Fibroblast of mammary gland (primary cell): Measurements from ENCODE around the gene SHMT2.

ENCODE experiments used
- DNase-seq: peaks from one replicate; pipeline ENCODE4 v3.0.0-alpha.2; 2010; ENCODE audit warnings: low read depth
- H3K4me3 ChIP-seq: 2 replicates; pipeline ENCODE4 v1.5.1; 2011; ENCODE audit warnings: low read depth, mild to moderate bottlenecking, low read length, moderate library complexity; ENCODE audit not compliant: control insufficient read depth
- TF ChIP-seq, protein P1 (sequence below): conservative IDR thresholded peaks from 2 replicates; pipeline ENCODE4 v1.5.1; 2011; ENCODE audit warnings: low read depth, low read length, inconsistent platforms; ENCODE audit not compliant: control insufficient read depth, insufficient read depth

SHMT2 gene

DNA sequence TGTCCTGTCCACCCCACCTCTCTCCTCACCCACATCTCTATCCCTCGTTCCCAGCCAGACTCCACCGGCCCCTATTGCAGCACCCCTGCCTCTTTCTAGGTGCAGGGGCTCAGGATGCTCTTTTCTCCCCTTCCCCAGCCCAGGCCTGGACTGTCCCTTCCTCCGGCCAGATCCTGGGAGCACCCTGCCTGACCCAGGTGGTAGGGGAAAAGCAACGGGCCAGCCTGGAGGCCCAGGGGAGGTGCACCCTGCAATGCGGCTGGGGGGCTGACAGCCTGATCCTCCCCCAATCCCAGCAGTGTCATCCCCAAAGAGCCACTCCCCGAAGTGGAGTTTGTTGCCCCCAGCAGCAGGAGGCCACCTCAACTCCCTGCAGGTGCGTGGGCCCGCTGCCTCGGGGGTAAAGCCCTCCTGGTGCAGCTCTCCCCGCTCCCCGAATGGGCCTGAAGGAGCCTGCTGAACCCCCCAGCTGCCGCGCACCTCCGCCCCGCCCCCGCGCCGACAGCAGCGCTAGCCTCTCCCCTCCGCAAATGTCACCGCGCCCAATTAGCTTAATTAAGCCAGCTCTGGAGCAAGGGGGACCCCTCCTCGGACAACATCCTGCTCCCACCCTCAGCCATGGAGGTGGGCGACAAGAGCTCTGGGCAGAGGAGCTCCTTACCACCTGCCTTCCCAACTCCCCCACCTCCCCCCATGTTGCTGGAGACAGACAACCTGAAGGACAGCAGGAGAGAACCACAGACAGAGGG, 8.2 kb upstream of the SHMT2 start:
- TF ChIP-seq, protein P1, sequence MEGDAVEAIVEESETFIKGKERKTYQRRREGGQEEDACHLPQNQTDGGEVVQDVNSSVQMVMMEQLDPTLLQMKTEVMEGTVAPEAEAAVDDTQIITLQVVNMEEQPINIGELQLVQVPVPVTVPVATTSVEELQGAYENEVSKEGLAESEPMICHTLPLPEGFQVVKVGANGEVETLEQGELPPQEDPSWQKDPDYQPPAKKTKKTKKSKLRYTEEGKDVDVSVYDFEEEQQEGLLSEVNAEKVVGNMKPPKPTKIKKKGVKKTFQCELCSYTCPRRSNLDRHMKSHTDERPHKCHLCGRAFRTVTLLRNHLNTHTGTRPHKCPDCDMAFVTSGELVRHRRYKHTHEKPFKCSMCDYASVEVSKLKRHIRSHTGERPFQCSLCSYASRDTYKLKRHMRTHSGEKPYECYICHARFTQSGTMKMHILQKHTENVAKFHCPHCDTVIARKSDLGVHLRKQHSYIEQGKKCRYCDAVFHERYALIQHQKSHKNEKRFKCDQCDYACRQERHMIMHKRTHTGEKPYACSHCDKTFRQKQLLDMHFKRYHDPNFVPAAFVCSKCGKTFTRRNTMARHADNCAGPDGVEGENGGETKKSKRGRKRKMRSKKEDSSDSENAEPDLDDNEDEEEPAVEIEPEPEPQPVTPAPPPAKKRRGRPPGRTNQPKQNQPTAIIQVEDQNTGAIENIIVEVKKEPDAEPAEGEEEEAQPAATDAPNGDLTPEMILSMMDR, result no peak
- DNase-seq, result no peak
- no peak overlapping the region for H3K4me3 ChIP-seq

DNA sequence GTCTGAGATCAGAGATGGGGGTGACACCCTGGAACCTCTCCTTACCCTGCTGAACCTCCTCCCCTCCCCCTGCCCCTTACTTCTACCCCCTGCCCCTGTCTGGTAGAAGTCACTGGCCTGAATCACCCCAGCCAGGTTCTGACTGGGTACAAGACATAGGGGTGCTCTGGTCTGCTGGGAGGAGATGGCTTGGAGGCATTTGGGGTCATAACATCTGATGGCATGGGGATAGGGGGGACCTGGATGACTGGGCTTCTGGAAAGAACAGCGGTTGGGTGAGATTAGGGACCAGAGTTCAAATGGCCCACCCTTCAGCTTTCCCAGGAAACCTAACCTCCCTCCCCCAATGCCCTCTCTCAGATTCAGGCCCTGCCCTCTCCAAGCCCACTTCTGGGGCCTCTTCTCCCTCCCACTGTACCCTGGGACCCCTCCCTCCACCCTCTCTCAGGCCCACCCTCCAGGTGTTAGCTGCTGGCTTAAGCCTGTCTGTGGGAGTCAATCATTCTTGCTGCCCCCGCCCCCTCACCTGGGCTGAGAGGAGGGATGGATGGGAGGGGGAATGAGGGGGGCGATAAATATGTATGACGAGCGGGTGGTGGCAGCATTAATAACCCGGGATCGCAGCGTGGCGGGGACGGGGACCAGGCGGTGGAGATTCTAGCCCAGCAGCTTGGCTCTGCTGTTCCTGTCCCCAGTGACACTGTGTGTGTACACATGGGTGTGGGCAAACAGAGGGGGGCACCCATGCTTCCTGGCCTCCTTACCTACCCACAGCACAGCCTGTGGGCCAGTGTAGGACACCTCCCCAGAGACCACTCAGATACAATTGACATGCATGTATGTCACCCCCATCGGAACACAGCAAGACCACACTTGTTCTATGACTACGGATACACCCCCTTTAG, 7.0 kb upstream of the SHMT2 start:
- DNase-seq, result no peak
- no peak overlapping the region for H3K4me3 ChIP-seq
- TF ChIP-seq, protein P1, result no peak

DNA sequence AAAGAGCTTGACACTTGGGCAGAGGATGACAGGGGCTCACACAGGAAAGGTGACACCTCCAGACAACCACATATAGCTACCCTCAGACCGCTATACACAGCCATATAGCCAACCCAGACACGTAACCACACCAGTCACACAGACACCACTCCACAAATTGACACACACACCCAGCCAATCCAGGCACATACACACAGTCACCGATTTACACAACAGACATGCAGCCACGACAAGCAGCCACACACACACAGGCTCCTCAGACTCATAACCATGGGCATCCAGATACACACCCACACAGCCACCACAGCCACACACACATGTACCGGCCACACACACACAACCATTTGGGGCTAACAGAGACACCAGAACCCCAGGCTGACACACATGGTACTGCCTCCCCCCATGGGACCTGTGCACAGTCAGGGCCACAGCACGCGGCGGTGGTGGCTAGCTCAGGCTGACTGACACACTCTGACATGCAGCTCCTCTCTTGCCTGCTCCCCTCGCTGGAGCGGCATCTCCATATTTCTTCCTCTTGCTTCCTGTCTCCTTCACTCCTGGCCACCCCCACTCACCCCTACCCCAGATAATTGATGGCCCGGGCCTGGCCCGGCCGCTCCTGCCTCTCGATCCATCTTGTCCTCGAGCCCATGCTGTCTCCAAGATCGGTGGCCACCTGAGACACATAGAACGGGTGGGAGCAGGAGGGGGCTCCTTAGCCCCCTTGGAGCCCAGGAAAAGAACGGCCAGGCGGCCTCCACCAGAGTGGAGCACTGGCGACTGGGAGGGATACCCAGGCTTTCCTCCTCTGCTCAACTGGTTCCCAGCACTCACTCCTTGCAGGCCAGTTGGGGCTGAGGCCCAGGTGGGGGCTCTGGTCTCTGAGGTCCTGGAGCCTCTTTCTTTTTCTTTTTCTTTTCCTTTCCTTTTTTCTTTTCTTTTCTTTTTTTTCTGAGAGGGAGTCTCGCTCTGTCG, 6.0 kb upstream of the SHMT2 start:
- no peak for DNase-seq
- TF ChIP-seq, protein P1, result no peak

DNA sequence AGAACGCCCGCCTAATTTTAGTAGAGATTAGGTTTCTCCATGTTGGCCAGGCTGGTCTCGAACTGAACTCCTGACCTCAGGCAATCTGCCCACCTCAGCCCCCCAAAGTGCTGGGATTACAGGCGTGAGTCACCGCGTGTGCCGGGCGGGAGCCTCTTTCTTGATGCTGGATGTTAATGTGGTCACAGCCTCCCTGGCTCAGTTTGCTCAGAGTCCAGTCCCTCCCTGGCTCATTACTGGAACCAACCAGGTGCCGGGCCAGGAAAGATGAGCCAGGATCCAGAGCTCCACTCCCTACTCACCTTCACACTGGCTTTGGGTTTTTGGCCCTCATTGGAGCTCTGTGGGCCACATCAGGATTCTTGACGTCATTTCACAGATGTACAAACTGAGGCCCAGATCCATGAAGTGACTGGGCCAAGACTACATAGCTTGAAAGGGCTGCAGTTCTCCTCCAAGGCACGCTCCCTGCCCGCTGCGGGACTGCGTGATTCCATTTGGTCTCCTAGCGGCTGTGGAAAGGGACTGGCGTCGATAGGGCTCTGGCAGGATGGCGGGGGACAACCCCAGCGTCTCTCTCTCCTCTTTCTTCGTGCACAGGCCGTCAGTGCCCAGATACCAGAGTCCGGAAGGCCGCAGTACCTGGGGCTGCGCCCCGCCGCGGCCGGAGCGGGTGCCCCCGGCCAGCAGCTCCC, 5.1 kb upstream of the SHMT2 start:
- no peak overlapping the region for H3K4me3 ChIP-seq
- no peak for DNase-seq
- TF ChIP-seq, protein P1, result no peak

More for the DNA sequence above, 6.0 kb upstream of the SHMT2 start:
- H3K4me3 ChIP-seq, result no peak overlapping the region

DNA sequence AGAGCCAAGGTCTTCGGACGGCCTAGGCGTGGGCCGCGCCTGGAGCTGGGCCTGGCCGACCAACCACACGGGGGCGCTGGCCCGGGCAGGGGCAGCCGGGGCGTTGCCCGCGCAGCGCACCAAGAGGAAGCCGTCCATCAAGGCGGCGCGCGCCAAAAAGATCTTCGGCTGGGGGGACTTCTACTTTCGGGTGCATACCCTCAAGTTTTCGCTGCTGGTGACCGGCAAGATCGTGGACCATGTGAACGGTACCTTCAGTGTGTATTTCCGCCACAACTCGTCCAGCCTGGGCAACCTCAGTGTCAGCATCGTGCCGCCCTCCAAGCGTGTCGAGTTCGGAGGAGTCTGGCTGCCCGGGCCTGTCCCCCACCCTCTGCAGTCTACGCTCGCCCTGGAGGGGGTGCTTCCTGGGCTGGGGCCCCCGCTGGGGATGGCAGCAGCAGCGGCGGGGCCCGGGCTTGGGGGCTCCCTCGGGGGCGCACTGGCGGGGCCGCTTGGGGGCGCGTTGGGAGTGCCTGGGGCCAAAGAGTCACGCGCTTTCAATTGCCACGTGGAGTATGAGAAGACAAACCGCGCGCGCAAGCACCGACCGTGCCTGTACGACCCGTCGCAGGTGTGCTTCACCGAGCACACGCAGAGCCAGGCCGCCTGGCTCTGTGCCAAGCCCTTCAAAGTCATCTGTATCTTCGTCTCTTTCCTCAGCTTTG, 4.4 kb upstream of the SHMT2 start:
- no peak overlapping the region for H3K4me3 ChIP-seq
- no peak for DNase-seq
- TF ChIP-seq, protein P1, result no peak
